Measurements from ENCODE around the gene CGB7.

CGB7 gene

DNA sequence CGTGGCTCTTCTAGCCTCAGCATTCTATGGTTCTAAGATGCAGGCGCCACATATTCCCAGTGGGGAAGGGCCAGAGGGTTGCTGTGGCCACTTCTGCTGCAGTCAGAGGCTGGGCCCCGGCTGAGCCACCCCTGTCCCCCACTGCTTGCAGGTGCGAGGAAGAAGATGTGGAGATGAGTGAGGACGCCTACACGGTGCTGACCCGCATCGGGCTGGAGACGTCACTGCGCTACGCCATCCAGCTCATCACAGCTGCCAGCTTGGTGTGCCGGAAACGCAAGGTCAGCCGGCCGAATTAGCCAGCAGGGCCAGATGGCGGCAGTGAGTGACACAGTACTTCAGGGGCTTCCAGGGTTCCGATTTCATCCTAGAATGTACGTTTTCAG is 42.7 kb downstream of the CGB7 start:
- no peak for DNase-seq

DNA sequence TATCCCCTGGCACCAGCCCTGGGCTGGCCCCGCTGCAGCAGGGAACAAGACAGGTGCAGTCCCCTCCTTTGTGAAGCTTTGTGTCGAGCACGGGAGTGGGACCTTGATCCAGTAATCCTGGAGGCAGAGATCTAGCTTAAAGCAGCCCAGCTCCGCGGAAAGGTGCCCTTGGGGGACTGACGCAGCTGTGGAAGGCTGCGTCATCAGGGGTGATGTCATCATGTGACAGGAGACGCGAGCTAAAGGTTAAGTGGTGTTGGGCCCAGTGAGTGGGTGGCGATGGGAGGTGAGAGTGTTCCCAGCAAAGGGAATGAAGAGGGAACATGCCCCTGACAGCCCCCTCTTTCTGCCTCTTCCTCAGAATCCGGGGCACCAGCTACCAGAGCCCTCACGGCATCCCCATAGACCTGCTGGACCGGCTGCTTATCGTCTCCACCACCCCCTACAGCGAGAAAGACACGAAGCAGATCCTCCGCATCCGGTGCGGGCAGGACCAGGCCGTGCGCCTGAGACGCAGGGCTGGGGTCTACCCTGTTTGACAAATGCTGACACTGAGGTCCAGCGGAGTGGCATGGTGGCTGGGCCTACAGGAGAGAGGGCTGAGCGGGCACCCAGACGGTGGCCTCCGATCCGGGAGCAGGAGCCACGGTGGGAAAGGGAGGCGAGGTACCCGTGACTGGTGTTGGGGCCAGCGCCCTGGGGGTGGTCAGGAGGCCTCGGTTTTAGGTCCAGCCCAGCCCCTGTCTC is 43.3 kb downstream of the CGB7 start:
- no peak for DNase-seq

DNA sequence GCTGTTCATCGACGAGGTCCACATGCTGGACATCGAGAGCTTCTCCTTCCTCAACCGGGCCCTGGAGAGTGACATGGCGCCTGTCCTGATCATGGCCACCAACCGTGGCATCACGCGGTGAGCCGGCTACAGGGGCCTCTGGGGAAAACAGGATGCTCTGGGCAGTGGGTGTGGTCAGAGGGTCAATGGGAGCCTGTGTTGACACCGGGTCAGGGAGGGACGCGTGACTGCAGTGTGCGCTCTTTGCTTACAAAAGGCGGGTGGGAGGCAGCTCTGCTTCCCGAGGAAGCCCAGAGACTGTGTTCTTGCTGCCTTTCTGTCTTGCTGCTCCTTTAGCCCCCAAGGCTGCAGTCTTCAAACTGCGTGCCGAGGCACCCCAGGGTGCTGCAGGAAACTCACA is 46.4 kb downstream of the CGB7 start:
- DNase-seq, result no peak

DNA sequence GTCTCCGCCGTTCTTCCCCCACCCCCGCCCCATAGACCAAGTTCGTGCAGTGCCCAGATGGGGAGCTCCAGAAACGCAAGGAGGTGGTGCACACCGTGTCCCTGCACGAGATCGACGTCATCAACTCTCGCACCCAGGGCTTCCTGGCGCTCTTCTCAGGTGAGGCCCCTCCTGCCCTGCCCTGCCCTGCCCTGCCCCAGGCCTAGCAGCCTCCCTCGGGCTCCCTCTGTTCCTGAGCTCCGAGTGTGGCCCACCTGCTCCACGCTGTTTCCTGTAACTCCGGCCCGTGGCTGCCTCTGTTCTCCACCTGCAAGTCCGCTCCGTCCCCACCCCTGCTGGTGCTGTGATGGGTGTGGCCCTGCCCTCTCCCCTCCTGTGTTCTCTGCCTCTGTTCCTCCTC is 47.1 kb downstream of the CGB7 start:
- no peak for DNase-seq

DNA sequence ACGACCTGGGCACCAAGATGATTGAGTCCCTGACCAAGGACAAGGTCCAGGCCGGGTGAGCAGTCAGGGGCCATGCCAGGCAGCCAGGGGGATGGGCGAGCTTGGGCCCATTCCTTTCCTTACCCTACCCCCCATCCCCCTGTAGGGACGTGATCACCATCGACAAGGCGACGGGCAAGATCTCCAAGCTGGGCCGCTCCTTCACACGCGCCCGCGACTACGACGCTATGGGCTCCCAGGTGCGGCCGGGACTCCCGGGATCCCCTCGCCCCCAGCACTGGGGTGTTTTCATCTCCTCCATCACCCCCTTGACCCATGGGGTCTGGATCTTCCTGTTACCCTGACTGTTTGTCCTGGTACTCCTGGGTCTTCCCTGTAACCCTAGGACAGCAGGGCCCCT is 47.7 kb downstream of the CGB7 start:
- no peak for DNase-seq

DNA sequence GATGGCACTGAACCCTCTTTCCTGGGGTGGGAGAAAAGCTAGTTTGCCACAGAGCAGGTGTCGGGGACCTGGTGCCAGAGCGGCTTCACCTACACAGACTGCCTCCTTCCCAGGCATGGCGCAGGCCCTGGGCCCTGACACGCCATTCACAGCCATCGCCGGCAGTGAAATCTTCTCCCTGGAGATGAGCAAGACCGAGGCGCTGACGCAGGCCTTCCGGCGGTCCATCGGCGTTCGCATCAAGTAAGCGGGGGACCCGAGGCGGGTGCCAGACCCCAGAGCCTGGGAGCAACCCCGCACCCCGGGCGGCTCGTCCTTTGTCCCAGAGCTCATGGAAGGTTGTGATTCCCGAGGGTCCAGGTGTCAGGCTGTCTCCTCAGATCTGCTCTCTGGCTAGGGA is 50.6 kb downstream of the CGB7 start:
- DNase-seq, result no peak

DNA sequence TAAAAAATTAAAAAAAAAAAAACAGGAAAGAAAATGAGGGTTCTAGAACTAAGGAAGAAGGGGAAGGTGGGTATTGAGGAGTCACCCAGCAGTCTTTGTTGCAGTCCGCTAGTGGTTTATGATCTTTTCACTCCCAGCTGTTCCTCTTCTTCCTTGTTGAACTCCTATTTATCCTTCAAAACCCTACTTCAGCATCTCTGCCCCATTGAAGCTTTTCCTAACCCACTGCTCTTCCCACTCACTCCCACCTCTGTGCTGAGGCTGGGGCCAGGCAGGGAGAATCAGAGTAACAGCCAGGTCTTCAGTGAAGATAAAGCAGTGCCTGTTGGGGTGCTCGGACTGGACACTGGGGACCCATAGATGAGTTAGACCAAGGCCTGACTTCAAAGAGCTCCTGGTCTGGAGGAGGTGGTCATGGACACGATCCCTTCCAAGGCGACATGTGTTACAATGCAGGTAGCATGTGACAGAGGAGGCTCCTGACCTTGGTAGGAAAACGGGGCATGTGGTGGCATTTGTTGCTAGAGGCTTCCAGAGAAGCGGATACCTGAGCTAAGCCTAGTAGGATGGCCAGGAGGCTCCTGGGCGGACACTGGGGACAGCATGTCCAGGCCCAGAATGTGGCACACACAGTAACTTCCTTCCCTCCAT is 52.5 kb downstream of the CGB7 start:
- DNase-seq, result no peak
